GM21381 (cell line): Measurements from ENCODE around the gene UGT1A1.

Source experiments
- ATAC-seq: cut with Tn5 transposase; IDR thresholded peaks from one replicate; pipeline ENCODE4 v1.9.1; 2021; ENCODE audit warnings: mild to moderate bottlenecking, moderate library complexity; ENCODE audit not compliant: unreplicated experiment

The UGT1A1 gene

DNA sequence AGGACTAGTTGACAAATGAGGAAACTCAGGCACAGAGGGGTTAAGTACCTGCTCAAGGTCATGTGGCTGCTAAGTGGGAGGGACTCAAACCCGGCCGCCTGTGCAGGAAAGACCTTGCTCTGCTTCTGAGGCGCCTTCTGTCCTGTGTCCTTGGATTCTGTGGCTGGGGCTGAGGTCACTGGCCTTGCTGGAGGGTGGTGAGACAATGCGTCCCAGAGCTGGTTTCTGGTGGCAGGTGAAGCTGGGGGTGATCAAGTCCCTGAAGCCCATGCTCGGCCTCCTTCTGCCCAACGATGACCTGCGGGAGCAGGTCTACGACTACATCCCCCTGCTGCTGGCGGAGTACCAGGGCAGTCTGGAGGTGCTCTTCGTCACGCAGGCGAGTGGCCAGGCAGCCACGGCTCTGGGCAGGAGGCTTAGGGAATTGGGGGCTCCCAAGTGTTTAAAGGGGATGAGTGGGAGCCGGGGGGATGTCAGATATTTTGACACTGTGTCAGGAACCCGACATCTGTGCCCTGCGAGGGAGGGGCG lies 34.1 kb downstream of the UGT1A1 start:
- ATAC-seq = no peak

GRCh38 chr2:233795735-233796171 lies 35.7 kb downstream of the UGT1A1 start:
- ATAC-seq = no peak

- ATAC-seq = no peak
Measured at GRCh38 chr2:233796254-233796653, 36.2 kb downstream of the UGT1A1 start.

GRCh38 chr2:233798335-233799086 lies 38.4 kb downstream of the UGT1A1 start:
- ATAC-seq = no peak

- ATAC-seq = no peak
Measured at GRCh38 chr2:233799087-233799665, 39.1 kb downstream of the UGT1A1 start.

DNA sequence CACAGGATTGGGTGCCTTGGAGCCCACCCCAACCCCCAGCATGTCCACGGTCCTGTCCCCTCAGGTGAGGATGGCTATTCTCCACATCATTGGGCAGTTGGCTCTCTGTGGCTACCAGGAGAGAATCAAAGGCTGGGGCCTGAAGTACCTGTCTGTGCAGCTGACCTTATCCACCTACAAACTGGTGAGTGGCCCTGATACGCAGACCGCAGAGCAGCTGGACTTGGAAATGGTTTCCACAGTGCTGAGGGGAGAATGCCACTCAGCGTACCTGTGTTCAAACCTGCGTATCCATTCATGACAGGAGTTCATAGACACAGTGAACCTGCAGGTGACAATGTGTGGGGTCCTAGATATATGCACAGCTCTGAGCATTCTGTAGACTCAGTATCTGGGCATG lies 39.6 kb downstream of the UGT1A1 start:
- no peak for ATAC-seq

- no peak for ATAC-seq
Measured at GRCh38 chr2:233800208-233800607, 40.1 kb downstream of the UGT1A1 start.

DNA sequence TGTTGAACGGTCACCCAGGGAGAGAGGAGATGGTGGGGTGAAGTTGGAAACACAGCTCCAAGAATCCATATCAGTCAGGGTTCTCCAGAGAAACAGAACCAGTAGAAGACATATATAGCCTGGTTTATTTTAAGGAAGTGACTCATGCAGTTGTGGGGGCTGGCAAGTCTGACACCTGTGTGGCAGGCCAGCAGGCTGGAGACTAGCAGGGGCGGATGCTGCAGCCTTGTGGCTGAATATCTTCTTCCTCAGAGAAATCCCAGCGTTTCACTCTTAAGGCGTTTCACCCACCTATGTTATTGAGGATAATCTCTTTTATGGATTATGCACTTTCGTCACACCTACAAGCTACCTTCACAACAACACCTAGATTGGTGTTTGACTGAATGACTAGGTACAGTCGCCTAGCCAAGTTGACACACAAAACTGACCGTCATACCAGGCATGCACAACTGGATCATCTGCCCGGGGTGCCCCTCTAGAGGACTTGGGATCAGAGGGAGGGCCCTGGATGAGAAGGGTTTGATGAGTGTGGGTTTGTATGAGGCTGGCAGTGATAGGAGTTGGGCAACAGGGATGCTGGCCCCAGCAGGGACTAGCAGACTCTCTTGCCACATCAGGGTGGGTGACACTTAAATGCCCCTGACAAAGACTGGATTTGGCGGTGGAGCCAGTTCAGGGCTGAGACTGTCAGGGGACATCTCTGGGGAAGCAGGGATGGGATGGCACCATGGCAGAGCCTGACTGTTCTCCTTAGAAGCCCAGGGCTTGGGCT lies 41.5 kb downstream of the UGT1A1 start:
- no peak for ATAC-seq

DNA sequence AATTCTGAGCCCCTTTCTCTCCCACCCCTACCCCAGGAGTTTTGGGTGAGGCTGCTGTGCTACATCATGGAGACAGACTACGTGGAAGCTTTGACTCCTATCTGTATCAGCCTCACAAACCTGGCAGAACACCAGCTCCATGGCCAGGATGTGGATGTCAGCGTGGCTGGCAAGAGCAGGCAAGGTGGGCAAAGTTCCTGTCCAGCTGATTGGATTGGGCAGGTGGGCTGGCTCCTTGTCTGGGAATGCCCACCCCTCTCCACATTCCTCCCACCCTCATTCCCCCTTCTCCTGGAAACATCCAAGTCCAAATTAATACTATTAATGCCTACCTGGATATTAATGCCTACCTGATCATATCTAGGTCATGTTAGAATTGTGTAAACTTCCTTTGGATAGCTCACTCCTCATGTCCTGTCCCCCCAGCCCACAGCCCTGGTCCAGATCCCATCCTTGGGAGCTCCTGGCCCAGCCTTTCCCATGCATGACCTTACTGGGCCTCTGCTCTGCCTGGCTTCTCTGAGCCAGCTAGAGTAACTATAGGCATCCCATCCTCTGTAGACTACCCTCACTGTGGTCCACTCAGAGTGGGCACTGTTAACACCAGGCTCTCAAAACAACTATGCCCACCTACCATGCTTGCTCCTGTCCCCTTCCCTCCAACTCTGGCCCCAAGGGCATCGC lies 42.2 kb downstream of the UGT1A1 start:
- ATAC-seq = no peak

DNA sequence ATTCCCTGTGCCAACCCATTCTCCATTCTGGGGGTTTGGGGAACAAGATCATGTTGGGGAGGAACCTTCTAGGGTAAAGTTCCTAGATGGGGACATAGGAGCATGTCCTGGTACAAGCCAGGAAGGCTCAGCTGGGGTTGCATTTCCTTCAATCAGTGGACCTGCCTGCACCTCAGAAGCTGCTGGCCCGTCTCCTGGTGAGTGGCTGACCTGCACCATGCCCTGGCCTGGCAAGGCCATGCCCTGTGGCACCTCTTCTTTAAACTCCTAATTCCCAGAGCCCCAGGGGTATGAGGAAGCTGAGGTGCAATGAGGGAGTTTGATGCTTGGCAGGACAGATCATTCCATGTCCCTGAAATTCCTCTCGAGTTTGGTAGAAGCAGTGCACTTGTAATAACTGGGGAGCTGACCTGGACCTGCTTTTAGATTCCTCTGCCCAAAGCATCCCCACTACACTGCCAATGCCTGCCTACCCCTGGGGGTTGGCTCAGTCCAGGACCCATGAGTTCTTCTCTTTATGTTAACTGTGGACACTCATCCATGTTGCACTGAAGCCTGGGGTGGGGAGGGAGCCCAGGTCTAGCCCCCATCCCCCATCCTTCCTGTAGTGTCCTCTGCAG lies 43.3 kb downstream of the UGT1A1 start:
- ATAC-seq = no peak

DNA sequence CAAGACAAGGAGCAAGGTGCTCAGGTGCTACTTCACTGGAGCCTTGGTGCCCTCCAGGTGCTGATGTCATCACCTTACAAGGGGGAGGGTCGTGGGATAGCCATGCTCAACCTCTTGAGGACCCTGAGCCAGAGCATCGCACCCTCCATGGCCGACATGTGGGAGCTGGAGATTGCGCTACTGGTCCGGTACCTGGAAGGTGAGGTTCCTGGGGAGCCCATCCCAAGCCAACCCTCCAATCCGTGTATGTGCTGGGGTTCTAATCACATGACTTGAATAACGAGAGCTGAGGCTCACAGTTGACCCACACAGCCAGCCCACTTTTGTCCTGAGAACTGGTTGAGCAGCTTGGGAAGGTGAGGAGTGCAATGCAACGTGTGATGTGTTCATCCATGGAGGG lies 43.9 kb downstream of the UGT1A1 start:
- ATAC-seq = no peak

DNA sequence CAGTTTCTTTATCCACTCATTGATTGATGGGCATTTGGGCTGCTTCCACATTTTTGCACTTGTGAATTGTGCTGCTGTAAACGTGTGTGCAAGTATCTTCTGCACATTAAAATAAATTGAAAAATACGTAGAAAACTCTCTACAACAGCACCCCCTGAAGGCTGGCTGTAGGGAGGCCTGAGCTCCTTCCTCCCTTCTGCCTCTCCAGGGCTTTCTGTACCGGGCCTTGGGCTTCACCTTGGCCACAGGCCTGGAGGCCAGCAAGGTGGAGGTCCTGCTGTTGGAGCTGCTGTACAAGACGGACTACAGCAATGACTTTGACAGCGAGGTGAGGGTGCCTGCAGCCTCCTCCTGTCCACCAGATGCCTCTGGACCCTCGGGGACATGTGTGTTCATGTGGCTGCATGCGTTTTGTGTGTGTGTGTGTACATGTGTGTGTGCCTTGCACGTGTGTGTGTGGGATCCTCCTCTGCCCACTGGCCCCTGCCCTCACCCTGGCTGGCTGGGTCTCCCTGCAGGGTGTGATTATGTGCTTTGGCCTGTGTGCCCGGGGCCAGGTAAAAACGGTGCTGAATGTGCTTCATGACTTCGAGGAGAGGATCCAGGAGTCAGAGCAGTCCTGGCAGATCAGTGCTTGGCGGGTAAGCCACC lies 47.3 kb downstream of the UGT1A1 start:
- no peak for ATAC-seq

DNA sequence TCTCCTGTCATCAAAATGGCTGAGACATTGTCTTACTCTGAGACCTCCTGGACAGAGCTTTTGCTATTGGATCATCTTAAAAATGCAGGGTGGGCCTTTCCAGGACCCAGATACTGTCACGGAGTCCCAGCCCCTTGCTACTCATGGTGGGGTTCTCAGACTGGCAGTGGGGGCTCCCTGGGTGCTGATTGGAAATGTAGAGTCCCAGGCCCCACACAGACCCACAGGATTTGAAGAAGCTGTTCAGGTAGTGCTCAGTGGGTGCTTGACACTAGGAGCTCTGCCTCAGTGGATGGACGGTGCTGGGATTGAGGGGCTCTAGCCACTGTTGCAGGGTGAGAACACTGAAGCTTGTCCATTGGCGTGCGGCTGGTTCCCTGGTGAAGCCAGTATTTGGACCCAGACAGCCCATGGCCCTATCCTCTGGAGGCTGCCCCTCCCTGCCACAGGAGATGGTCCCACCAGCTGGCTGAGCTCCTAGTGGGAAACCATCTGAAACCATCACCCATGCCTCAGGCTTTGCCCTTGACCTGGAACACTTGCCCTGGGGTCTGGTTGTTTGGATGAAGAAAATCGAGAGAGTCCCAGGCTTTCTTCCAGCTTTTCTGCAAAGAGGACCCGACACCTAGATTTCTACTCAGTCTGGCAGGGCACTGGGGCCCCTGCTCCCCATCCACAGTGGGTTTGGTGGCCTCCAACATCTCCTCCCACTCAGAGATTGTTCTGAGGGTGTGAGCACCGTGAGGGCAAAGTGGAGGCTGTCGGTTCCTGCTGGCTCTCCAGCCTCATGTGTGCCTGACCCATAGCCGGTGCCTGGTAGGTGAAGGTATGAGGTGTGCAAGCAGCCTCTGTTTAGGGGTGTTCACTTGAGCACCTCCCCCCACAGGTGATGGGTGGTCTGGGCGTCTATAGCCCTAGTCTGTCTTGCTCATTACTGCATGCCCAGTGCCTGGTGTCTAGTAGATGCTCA lies 48.2 kb downstream of the UGT1A1 start:
- no peak for ATAC-seq

DNA sequence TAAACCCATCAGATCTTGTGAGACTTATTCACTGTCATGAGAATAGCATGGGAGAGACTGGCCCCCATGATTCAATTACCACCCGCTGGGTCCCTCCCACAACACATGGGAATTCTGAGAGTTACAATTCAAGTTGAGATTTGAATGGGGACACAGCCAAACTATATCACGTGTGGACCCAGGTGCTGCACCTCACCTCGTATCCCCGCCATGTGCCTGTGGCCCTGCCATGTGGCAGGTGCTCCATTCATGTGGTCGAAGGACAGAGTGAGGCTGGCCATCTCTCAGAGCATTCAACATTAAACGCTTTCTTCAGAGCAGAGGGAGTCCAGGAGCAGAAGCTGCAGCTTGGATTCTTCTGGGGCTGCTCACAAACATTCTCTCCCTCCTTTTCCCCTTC lies 50.3 kb downstream of the UGT1A1 start:
- ATAC-seq = no peak

DNA sequence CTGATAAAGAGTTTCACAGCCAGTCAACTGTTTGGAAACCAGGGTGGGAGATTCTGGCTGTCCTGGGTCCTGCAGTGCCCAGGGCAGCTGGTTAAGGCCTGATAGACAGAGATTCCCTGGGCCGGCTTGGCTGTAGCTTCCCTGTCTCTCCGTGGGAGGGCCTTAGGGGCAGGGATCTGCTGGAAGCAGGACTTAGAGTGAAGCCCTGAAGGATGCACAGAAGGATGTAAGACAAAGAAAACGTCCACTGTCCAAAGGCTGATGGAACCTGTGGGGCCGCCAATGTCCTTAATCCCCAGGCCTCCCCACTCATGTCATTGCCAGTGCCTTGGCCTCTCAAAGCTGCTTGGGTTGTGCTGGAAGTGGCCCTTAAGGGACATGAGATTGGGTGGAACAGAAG lies 51.0 kb downstream of the UGT1A1 start:
- ATAC-seq = no peak

GRCh38 chr2:233811732-233812131 lies 51.7 kb downstream of the UGT1A1 start:
- no peak for ATAC-seq

GRCh38 chr2:233813236-233814055 lies 53.4 kb downstream of the UGT1A1 start:
- no peak for ATAC-seq
